ENCODE results near the gene ATG4A. TPM values are rescaled to one million over a fixed set of nuclear protein-coding genes. Genes with fewer than 3 reads are reported as not detected.

ATG4A gene
- total and polyA plus RNA-seq, 2 experiments from 2014 or later: 13.5 to 18.0 TPM

DNA sequence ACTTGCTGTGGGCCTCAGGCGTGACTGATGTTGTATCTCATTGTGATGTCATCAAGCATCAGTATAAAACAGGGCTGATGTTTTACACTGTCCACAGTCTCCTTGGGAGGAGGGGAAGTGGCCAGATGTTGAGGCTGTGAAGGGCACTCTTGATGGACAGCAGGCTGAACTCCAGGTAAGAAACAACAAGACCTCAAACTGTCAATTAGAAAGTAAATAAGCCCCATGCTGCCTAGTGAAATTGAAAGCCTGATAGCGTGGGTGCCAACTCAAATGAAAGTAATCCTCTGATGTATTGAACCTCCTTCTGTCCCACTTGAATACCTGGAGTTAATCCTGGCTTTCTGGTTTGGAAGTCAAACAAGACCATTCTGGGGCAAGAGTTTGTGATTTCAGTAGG is 27.0 kb upstream of the ATG4A start:
- Histone ChIP-seq H3K9me2 (replicated peaks; ENCODE audit: insufficient read depth) (no peaks in the 10 kb centered on the region), H4K20me1 (ENCODE audit: insufficient read depth, poor library complexity, severe bottlenecking) (no peaks in the 10 kb centered on the region), H2AFZ (no peak overlapping the region), H3K4me3 (no peak overlapping the region), H3K36me3 (replicated peaks; ENCODE audit: insufficient read depth, low read depth) (no peaks in the 10 kb centered on the region), H3K4me2 (no peak overlapping the region), H3K27ac (no peak overlapping the region), H3K79me2 (no peaks in the 10 kb centered on the region), H3K4me1 (ENCODE audit: insufficient read depth) (no peaks in the 10 kb centered on the region), H3K27me3 (no peaks in the 10 kb centered on the region), H3K9me3 (ENCODE audit: low read depth) (no peaks in the 10 kb centered on the region)
- TF ChIP-seq, protein P1, sequence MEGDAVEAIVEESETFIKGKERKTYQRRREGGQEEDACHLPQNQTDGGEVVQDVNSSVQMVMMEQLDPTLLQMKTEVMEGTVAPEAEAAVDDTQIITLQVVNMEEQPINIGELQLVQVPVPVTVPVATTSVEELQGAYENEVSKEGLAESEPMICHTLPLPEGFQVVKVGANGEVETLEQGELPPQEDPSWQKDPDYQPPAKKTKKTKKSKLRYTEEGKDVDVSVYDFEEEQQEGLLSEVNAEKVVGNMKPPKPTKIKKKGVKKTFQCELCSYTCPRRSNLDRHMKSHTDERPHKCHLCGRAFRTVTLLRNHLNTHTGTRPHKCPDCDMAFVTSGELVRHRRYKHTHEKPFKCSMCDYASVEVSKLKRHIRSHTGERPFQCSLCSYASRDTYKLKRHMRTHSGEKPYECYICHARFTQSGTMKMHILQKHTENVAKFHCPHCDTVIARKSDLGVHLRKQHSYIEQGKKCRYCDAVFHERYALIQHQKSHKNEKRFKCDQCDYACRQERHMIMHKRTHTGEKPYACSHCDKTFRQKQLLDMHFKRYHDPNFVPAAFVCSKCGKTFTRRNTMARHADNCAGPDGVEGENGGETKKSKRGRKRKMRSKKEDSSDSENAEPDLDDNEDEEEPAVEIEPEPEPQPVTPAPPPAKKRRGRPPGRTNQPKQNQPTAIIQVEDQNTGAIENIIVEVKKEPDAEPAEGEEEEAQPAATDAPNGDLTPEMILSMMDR (IDR thresholded peaks at IDR 0.05; ENCODE audit: poor library complexity): no peak
- no peak for TF ChIP-seq EZH2 (IDR thresholded peaks at IDR 0.05; ENCODE audit: borderline replicate concordance)
- no peak for DNase-seq (ENCODE audit: low spot score)
- 74% methylated on average over 2 of the region's 2 CpGs for WGBS (ENCODE audit: low lambda C conversion rate, missing lambda C conversion rate)

DNA sequence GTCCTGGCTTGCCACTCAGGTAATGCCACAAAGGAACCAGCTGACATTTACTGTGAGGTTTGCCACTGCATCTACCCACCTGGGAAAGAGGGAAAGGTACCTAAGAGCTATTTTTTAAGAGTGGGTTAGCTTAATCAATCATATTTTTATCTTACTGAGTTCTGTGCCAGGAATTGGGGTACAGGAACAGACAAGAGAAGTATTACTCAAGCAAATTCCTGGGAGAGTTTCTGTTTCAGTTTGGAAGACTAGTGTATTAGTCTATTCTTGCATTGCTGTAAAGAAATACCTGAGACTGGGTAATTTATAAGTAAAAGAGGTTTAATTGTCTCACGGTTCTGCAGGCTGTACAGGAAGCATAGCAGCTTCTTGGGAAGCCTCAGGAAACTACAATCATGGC is 23.5 kb upstream of the ATG4A start:
- no peak overlapping the region for H3K27ac ChIP-seq
- H3K4me3 ChIP-seq: no peak overlapping the region
- no peak for DNase-seq (ENCODE audit: low spot score)
- H3K27me3 ChIP-seq: no peaks in the 10 kb centered on the region
- WGBS (ENCODE audit: low lambda C conversion rate, missing lambda C conversion rate): 64% methylated on average over 1 of the region's 1 CpG
- no peaks in the 10 kb centered on the region for H3K9me2 ChIP-seq (replicated peaks; ENCODE audit: insufficient read depth)
- H3K4me1 ChIP-seq (ENCODE audit: insufficient read depth): no peaks in the 10 kb centered on the region
- no peaks in the 10 kb centered on the region for H4K20me1 ChIP-seq (ENCODE audit: insufficient read depth, poor library complexity, severe bottlenecking)
- H3K79me2 ChIP-seq: no peaks in the 10 kb centered on the region
- no peaks in the 10 kb centered on the region for H3K36me3 ChIP-seq (replicated peaks; ENCODE audit: insufficient read depth, low read depth)
- TF ChIP-seq EZH2 (IDR thresholded peaks at IDR 0.05; ENCODE audit: borderline replicate concordance) (no peak), EZH2phosphoT487 (IDR thresholded peaks at IDR 0.05; ENCODE audit: low read depth, severe bottlenecking, unreplicated experiment) (no peak)
- TF ChIP-seq, protein P1 (IDR thresholded peaks at IDR 0.05; ENCODE audit: poor library complexity): no peak
- H3K9me3 ChIP-seq (ENCODE audit: low read depth): no peaks in the 10 kb centered on the region
- H3K4me2 ChIP-seq: no peak overlapping the region
- H2AFZ ChIP-seq: no peak overlapping the region

DNA sequence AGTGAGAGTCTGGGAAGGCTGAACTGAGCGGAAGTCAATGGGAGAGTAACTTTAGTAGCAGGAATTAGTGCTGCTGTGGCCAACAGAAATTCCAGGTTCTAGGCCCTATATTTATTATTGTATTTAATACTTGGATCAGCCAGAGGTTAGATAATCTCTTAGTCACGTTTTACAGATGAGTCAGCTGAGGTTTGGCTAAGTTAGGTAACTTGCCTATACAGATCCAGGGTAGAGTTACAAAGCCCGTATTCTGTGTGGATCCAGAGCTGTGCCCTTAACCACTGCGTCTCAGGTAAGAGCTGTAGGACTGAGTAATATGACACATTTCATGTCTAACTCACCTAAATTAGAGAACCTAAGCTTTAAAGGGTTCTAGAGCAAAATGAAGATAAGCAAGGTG is 20.7 kb upstream of the ATG4A start:
- no peak overlapping the region for H3K4me2 ChIP-seq
- H3K79me2 ChIP-seq: no peaks in the 10 kb centered on the region
- no peak overlapping the region for H3K4me3 ChIP-seq
- no peaks in the 10 kb centered on the region for H3K4me1 ChIP-seq (ENCODE audit: insufficient read depth)
- no peaks in the 10 kb centered on the region for H3K9me2 ChIP-seq (replicated peaks; ENCODE audit: insufficient read depth)
- no peaks in the 10 kb centered on the region for H3K9me3 ChIP-seq (ENCODE audit: low read depth)
- TF ChIP-seq EZH2phosphoT487 (IDR thresholded peaks at IDR 0.05; ENCODE audit: low read depth, severe bottlenecking, unreplicated experiment) (no peak), EZH2 (IDR thresholded peaks at IDR 0.05; ENCODE audit: borderline replicate concordance) (no peak)
- TF ChIP-seq, protein P1 (IDR thresholded peaks at IDR 0.05; ENCODE audit: poor library complexity): no peak
- no peak for DNase-seq (ENCODE audit: low spot score)
- no peak overlapping the region for H2AFZ ChIP-seq
- H4K20me1 ChIP-seq (ENCODE audit: insufficient read depth, poor library complexity, severe bottlenecking): no peaks in the 10 kb centered on the region
- WGBS (ENCODE audit: low lambda C conversion rate, missing lambda C conversion rate): 64% methylated on average over 4 of the region's 4 CpGs
- no peak overlapping the region for H3K27ac ChIP-seq
- H3K27me3 ChIP-seq: no peaks in the 10 kb centered on the region
- no peaks in the 10 kb centered on the region for H3K36me3 ChIP-seq (replicated peaks; ENCODE audit: insufficient read depth, low read depth)

DNA sequence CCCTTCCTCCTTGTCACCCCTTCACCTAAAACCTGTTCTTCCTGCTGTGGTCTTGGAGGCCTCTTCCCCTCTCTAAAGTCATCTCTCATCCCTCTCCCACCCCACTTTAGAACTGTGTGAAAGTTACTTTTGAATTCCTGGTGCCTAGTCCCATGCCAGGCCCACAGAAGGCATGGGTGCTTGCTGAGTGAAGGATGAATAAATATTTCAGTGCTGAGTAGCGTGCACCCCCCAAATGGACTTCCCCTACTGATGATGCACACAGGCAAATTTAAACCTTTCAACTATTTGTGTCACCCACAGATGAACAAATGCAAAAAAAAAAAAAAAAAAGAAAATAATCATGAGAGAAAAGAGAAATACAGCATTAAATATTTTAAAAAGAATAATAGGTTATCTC is 20.0 kb upstream of the ATG4A start:
- Histone ChIP-seq H4K20me1 (ENCODE audit: insufficient read depth, poor library complexity, severe bottlenecking) (no peaks in the 10 kb centered on the region), H3K27ac (no peak overlapping the region), H3K9me2 (replicated peaks; ENCODE audit: insufficient read depth) (no peaks in the 10 kb centered on the region), H3K27me3 (no peaks in the 10 kb centered on the region), H3K4me2 (no peak overlapping the region), H3K4me3 (no peak overlapping the region), H3K36me3 (replicated peaks; ENCODE audit: insufficient read depth, low read depth) (no peaks in the 10 kb centered on the region), H3K4me1 (ENCODE audit: insufficient read depth) (no peaks in the 10 kb centered on the region), H3K9me3 (ENCODE audit: low read depth) (no peaks in the 10 kb centered on the region), H3K79me2 (no peaks in the 10 kb centered on the region), H2AFZ (no peak overlapping the region)
- WGBS (ENCODE audit: low lambda C conversion rate, missing lambda C conversion rate): 71% methylated on average over 1 of the region's 1 CpG
- no peak for TF ChIP-seq EZH2phosphoT487 (IDR thresholded peaks at IDR 0.05; ENCODE audit: low read depth, severe bottlenecking, unreplicated experiment)
- no peak for TF ChIP-seq EZH2 (IDR thresholded peaks at IDR 0.05; ENCODE audit: borderline replicate concordance)
- TF ChIP-seq, protein P1 (IDR thresholded peaks at IDR 0.05; ENCODE audit: poor library complexity): no peak
- DNase-seq (ENCODE audit: low spot score): no peak
